PC-3 (cell line): ENCODE results near the gene EPB41L1.

Experiments
- CTCF ChIP-seq: fragments of 300-600 bp; sonication (generic); conservative IDR thresholded peaks from 2 replicates; pipeline ENCODE4 v1.5.1; 2017; ENCODE audit warnings: antibody characterized with exemption, low read depth, mild to moderate bottlenecking, low read length
- EZH2 ChIP-seq: fragments of 300-600 bp; sonication (generic); IDR thresholded peaks from one replicate; pipeline ENCODE4 v1.6.1; 2017; ENCODE audit warnings: antibody characterized with exemption, mild to moderate bottlenecking, low read length; ENCODE audit not compliant: unreplicated experiment

GRCh38 chr20:36206068-36206467 is 51.5 kb downstream of the EPB41L1 start:
- TF ChIP-seq CTCF = no peak
- no peak for TF ChIP-seq EZH2
